ENCODE data around the gene CHD9NB.

DNA sequence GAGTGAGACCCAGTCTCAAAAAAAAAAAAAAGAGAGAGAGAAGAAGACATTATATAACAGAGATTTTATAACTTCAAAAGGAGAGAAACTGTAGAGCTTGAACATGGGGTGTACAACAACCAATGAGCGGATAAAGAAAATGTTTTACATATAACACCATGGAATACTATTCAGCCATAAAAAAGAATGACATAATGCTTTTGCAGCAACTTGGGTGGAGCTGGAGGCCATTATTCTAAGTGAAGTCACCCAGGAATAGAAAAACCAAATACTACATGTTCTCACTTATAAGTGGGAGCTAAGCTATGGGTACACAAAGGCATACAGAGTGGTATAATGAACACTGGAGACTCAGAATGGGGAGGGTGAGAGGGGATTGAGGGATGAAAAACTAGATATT is 61.1 kb downstream of the CHD9NB start:
- TF ChIP-seq, protein P1, sequence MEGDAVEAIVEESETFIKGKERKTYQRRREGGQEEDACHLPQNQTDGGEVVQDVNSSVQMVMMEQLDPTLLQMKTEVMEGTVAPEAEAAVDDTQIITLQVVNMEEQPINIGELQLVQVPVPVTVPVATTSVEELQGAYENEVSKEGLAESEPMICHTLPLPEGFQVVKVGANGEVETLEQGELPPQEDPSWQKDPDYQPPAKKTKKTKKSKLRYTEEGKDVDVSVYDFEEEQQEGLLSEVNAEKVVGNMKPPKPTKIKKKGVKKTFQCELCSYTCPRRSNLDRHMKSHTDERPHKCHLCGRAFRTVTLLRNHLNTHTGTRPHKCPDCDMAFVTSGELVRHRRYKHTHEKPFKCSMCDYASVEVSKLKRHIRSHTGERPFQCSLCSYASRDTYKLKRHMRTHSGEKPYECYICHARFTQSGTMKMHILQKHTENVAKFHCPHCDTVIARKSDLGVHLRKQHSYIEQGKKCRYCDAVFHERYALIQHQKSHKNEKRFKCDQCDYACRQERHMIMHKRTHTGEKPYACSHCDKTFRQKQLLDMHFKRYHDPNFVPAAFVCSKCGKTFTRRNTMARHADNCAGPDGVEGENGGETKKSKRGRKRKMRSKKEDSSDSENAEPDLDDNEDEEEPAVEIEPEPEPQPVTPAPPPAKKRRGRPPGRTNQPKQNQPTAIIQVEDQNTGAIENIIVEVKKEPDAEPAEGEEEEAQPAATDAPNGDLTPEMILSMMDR (IDR thresholded peaks at IDR 0.05) = no peak
- TF ChIP-seq POLR2A (IDR thresholded peaks at IDR 0.05) = no peak
